DLD1 (cell line): ENCODE results near the gene COMMD10.
"Not testable (repeated sequence)": the region's sequence is repeated elsewhere in the genome, so short reads cannot be mapped to it uniquely, and the experiment has no call there.

Source experiments
- in situ Hi-C: cut with HindIII; loops from 2 replicates; pipeline ENCODE4 v1.10.0; 2017; ENCODE audit warnings: low sequenced_read_pairs

Gene COMMD10

DNA sequence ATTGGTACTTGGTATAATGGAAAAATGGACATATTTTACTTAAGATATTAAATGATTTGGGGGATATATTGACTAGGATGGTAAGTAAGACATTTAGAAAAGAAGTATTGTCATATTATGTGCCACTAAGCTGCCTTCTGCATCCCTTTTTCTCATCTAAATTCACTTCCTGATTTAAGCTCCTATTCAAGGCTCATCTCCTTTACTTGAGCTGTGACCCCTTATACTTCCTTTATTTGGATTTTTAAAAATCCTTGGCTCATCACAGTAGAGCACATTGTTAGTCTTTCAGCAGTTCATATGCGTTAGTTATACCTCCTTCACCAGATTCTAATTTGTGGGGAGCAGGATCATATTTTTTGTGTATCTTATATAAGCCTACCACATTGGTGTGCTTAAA is 6.6 kb downstream of the COMMD10 start:
- in situ Hi-C loops, result no loop called here

DNA sequence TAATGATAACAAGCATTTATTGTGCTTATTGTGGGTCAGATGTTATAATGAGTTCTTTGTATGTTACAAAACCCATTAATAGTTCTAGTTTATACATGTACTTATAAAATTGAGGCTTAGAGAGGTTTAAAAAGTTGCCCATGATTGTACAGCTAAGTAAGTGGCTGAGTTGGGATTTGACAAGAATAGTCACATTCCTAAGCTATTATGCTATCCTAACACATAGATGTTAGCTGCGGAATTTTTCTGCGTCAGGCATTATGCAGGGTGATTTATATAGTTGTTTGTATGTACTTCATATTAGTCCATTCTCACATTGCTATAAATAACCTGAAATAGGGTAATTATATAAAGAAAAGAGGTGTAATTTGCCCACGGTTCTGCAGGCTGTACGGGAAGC is 12.5 kb downstream of the COMMD10 start:
- in situ Hi-C loops, result no loop called here

DNA sequence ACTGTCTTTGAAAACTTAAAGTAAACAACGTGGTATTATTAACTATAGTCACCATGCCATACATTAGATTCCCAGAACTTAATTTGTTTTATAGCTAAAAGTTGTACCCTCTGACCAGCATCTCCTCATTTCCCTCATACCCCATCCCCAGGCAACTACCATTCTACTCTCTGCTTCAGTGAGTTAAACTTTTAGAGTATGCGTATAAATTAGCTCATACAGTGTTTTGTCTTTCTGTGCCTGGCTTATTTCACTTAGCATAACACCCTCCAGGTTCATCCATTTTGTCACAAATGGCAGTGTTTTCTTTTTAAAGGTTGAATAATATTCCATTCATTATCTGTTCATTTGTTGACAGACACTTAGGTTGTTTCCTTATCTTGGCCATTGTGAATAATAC is 14.2 kb downstream of the COMMD10 start:
- in situ Hi-C loops, result no loop called here

DNA sequence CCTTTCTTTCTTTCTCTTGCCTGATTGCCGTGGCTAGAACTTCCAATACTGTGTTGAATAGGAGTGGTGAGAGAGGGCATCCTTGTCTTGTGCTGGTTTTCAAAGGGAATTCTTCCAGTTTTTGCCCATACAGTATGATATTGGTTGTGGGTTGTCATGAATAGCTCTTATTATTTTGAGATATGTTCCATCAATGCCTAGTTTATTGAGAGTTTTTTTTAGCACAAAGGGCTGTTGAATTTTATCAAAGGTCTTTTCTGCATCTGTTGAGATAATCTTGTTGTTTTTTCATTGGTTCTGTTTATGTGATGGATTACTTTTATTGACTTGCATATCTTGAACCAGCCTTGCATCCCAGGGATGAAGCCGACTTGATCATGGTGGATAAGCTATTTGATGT is 20.1 kb downstream of the COMMD10 start:
- in situ Hi-C loops, result not testable (repeated sequence)

DNA sequence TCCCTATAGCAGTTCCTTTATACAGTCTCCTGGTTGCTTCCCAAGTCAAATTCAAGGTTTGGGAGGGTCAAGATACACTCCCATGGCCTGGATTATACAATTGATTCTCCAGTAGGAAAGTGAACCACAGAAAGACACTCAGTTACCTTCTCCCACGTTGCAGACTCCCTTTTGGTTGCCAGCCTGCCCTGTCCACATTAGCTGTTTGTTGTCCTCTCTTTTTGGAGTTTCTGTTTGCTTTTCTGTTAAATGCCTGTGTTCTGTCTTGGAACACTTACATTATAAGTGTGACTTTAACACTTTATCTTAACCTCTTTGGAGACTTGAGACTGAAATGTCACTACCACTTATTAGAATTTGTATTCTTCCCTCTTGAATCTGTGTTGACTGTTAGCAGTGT is 30.3 kb downstream of the COMMD10 start:
- in situ Hi-C loops, result no loop called here

DNA sequence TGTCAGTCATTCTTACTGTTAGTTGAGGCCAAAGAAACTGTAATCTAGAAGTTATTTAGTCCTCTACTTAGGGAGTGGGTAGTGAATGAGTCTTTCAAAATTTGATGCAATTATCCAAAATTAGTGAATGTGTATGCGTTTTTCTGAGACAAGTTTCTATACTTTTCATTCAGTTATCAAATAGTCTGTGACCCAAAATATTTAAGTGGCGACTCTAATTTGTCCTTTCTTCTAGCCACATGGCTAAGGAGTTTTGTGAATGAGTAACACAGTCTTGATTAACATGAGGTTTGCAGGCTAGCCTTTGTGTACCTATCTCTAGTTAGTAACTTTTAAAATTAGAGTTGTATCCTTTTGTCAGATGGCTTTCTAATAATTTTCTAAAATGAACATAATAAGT is 45.6 kb downstream of the COMMD10 start:
- in situ Hi-C loops, result no loop called here

DNA sequence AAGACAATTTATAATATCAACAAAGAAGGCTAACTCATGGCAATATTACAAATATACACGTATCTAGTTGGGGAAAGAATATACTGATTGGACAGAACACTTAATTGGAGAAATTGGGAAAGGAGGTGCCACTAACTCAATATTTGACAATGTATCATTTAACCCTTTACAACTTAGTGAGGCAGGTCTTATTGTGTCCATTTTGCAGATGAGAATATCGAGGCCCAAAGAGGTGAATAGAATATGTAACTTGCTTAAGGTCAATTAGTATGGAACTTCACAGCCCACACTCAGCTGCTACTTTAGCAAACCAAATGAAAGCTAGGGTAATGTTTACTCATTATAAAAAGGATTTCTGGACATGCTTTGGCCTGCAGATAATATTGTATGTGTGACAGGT is 46.2 kb downstream of the COMMD10 start:
- in situ Hi-C loops, result no loop called here

DNA sequence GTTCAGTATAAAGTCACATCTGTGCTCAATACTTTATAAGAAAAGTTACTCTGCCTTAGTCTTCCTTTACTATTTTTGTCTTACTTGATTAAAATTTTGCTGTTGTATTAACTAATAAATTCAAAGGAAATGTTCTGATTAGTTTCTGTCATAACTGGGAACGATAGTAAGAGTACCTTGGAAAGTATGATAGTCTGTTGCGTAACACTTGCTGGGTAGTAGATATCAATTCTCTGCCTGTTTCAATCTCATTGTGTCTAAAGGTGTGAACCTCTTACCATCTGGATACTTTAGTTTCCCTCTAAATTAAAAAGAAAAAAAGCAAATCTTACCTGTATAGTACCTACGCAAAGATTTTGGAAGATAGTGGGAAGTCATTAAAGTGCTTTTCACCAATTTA is 48.5 kb downstream of the COMMD10 start:
- in situ Hi-C loops, result no loop called here

DNA sequence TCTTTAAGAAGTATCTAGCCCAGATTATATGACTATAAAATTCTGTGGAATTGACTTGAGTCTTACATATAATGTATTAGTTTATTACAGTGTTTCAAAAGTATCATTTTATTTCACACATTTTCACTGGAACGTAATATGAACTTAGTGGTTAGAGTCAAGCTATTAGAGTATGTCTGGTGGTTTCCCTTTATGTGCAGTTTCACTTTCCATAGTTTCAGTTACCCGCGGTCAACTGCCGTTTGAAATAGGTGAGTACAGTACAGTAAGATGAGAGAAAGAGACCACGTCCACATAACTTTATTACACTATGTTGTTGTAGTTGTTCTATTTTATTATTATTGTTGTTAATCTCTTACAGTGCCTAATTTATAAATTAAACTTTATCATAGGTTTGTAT is 50.5 kb downstream of the COMMD10 start:
- in situ Hi-C loops, result no loop called here

DNA sequence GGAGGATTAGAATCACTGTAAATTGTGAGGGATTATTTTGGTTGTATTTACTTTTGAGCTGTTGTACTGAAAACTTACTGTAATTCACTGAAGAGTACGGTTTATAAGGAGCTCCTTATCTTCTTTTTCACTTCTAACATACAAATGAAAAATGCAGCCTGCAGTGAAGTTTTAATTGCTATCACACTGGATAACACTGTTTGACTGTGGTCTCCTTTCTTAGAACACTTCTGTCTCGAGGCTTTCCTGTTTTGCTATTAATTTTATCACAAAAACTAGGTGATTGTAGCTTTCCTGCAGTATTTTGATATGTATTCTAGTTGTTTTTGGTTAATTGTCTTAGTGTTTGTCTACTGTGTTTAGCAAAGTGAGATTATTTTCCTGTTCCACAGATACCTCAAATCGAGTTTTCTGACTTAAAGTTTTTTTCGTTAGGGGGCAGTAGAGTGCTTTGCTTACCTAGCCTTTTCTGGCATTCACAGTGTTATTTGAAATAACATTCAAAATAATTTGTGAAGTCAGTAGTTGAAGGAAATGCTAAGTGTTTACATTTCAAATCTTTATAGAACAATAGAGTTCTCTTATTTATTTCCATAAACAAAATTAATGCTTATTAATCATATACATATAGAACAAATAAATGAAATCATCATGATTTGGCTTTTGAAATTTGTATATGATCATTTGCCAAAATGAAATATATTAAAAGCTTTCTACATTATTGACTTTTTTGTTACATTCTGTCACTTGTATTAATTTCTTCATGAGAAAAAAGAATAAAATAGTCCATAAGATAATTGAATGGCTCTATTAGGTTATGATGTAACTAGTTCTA is 52.9 kb downstream of the COMMD10 start:
- in situ Hi-C loops, result no loop called here

DNA sequence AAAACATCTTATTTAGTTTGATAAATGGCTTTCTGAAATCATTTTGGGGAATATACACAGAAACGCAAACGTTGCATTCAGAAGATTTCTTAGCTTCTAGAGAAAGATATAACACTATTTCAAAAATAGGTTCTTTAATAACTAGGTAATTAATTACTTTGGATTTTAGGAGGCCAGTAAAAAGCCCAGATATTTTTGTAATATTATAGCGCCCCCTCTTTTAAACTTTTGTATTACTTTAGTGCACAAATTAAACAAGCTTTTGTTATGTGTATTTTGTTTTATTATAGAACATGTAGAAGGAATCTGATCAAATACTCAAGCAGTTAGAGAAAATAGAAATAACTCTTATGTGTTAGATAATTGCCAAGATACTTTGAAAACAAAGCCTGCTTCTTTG is 57.7 kb downstream of the COMMD10 start:
- in situ Hi-C loops, result no loop called here

DNA sequence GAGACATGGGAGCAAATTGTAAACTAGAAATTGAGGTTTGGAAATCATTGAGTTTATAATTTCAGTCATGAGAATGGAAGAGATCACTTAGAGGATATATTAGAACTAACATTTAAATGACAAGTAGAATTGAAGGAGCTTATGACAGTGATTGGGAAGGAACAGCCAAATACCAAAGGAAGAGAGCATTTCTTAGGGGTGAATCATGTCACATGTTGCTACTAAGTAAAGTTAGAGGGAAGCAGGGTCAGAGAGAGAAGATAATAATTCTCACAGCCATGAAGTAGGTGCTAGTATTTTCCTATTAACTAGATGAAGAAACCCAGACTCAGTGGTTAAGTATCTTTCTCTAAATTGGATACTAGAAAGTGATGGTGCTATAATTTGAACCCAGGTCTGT is 59.3 kb downstream of the COMMD10 start:
- in situ Hi-C loops, result no loop called here

DNA sequence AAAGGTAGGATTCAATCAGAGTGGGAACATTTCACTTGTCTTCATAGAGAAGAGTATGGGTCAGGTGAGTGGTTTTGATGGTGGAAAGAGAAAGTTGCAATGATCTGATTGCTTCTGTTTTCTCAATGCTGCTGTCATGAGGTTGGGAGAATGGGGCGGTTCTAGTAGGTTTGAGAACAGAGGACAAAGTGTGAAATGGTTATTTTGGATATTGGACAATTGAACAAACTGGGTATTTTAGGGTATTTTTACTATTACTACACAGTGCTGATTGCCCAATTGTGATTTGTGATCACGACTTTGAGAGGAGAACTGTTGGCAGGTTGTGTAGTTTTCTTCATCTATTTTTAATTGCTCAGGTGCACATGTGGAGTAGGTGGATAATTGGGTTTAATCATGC is 60.2 kb downstream of the COMMD10 start:
- in situ Hi-C loops, result no loop called here

DNA sequence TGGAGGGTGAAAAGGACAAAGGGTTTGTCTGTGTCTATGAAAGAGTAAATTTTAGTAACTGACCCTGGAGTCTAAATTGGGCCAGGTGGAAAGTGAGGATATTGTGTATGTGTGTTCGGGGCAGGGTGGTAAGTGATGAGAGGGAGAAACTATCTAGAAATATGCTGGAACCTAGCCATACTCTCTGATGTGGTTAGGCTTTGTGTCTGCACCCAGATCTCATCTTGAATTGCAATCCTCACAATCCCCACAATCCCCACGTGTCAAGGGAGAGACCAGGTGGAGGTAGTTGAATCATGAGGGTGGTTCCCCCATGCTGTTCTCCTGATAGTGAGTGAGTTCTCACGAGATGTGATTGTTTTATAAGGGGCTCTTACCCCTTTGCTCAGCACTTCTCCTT is 60.6 kb downstream of the COMMD10 start:
- in situ Hi-C loops, result no loop called here

DNA sequence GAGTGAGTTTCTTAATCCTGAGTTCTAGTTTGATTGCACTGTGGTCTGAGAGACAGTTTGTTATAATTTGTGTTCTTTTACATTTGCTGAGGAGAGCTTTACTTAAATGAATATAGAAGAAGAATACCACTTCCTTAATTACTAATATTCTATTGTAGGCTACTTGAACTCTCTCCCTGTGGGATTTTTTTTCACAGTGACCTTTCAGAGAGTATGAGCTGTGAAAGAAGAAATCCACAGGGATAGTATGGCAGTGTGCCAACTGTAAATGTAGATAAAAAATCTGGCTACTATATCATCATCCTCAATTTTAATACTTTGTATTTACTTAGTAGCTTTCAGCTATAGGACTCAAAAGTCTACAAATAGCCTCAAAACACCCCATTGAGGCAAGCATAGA is 67.3 kb downstream of the COMMD10 start:
- in situ Hi-C loops, result no loop called here

DNA sequence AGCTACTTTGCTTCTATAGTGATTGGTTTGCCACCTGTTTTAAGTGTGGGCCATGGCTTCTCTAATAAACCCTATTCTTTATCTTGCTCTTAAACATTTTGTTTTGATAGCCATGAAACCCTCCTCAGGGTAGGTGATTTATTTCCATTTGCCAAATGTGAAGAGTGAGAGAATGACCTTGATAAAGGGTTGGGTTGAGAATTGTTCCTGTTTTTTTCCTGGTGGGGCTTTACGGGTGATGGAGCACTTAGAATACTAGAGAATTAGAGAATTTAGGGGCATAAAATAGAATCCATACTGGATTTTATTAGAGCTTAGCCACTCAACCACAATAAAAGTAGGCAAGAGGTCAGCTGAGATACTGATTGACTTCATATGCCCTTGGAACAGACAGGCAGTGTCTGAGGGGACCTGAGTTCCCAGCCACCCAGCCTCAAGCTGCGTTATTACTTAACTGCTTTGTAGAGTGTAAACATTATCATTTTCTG is 68.9 kb downstream of the COMMD10 start:
- in situ Hi-C loops, result no loop called here

DNA sequence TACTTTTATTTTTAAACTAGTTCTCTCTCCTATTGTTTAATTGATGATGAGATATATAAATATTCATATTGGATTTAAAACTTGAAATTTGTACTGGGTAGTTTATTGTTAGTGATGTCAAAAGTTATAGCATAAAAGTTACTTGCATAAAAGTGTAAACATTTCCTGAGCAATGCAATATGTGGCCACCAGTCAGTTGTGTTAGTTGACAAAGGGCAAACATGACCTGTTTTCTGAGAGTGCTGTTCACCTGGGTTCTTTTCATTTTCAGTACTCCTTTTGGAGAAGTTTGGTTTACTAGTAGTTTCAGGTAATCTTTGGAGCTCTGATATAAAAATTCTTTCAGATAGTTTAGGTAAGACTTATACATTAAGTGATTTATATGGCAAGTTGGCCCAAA is 69.4 kb downstream of the COMMD10 start:
- in situ Hi-C loops, result no loop called here

DNA sequence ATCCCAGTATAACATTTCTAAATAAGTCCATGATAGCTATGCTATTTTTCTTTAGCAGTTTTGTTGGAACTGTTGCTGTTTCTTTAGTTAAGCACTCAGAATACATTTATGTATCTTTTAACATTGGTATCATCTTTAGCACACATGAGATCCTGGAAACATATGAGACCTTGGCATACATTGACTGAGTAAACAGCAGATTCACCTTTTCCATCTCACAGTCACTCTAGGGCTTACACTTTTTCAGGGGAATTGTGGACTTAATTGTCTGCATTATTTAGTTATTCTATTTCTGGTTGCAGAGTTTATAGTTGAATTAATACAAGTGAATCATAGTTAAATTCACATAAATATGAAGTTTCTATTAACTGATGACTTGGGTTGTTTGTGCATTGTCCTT is 70.1 kb downstream of the COMMD10 start:
- in situ Hi-C loops, result no loop called here

DNA sequence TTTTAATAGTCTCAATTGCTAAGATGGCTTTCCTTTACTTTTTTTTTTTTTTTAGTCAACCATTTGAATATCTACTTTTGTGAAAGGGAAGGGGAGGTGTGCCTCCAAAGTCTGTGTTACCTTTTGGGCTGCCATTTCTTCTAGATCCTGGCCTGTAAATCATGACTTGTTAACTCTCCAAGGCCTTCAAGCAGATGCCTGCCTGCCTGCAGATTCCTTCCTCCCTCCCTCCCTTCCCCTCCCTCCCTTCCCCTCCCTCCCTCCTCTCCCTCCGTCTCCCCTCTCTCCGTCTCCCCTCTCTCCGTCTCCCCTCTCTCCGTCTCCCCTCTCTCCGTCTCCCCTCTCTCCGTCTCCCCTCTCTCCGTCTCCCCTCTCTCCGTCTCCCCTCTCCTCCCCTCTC is 73.1 kb downstream of the COMMD10 start:
- in situ Hi-C loops, result no loop called here

DNA sequence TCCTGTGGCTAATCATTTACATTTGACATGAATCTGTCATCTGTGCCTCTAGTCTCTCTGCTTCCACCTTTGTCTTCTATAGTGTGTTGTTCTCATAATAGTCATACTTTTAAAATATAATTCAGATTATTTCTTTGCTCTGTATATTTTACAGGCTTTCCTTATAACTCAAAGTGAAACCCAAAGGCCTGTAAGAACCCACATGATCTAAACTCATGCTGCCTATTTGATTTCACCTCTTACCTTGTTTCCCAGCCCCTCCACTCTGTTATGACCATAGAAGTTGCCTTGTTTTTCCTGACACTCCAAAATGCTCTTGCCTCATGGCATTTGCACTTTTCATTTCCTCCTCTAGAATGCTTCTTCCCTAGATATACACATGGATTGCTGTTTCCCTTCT is 74.2 kb downstream of the COMMD10 start:
- in situ Hi-C loops, result no loop called here

DNA sequence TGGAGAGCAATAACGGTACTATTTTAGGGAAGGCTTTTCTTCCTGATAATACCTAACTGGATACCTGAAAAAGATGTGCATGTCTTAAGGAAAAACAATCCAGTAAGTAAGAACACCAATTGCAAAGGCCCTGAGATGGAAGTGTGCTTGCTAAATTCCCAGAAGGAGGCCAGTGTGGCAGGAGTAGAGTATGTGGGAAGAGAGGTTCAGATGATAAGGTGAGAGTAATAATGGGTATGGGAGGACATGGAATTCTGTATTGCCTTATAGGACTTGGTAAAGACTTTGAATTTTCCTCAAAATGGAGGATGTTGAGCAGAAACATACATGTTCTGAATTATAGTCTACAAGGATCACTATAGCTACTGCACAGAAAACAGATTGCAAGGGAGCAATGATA is 89.3 kb downstream of the COMMD10 start:
- in situ Hi-C loops, result no loop called here

DNA sequence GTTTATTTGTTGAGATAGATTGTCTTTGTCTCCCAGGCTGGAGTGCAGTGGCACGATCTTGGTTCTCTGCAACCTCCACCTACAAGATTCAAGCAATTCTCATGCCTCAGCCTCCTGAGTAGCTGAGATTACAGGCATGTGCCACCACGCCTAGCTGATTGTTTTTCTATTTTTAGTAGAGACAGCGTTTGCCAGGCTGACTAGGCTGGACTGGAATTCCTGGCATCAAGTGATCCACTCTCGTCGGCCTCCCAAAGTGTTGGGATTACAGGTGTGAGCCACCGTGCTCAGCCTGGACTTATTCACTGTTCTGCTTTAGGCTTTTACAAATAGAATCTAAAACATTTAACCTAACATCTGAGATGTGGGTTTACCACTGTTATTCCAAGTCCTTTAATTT is 91.3 kb downstream of the COMMD10 start:
- in situ Hi-C loops, result no loop called here

DNA sequence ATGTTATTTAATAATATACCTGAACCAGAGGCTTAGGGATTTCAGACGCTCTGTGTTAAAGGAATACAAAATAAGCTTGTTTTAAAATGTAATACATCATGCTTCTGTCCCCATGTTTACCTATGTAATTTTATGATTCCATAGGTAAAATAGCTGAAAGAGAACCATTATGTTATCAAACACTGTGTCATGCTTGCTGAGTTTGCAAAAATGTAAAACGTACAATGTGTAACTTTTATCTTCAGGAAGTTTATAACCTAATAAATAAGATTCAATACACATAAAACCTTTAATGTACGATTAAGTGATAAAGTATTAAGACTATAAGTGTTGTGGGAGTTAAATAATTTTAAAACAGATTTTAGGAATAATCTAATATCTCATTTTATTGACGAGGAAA is 94.1 kb downstream of the COMMD10 start:
- in situ Hi-C loops, result no loop called here
